HL-60 (cell line): ENCODE results near the gene MCU.
A peak's percentile ranks its signal among the peaks of the same experiment; 100 is the strongest.

ENCODE experiments used
- DNase-seq, 2 experiments: peaks; one replicate each; pipeline ENCODE4 v3.0.0-alpha.2; 2010 to 2020; ENCODE audit warnings: low read depth in 1 of 2, low spot score in 1 of 2
- H3K27ac ChIP-seq: fragments of 250-450 bp; sonication (Bioruptor Pico); replicated peaks from 2 replicates; pipeline ENCODE4 v1.5.1; 2020; ENCODE audit warnings: mild to moderate bottlenecking, moderate library complexity
- H3K27me3 ChIP-seq: fragments of 250-450 bp; sonication (Bioruptor Pico); 2 replicates; pipeline ENCODE4 v1.5.1; 2021; ENCODE audit warnings: mild to moderate bottlenecking, moderate library complexity; ENCODE audit not compliant: insufficient read depth, poor library complexity, severe bottlenecking
- H3K4me3 ChIP-seq: replicated peaks from 2 replicates; pipeline ENCODE4 v1.5.1; 2011; ENCODE audit warnings: mild to moderate bottlenecking, control low read depth, low read length; ENCODE audit not compliant: insufficient read depth
- CTCF ChIP-seq: IDR thresholded peaks from one replicate; pipeline ENCODE4 v1.5.1; 2011; ENCODE audit warnings: low read length, control low read depth, inconsistent platforms; ENCODE audit not compliant: insufficient read depth
- GABPA ChIP-seq: IDR thresholded peaks from 2 replicates; pipeline ENCODE4 v1.6.1; 2012; ENCODE audit warnings: low read depth
- POLR2AphosphoS5 ChIP-seq: IDR thresholded peaks from 2 replicates; pipeline ENCODE4 v1.6.1; 2012; ENCODE audit warnings: low read depth
- REST ChIP-seq: IDR thresholded peaks from 2 replicates; pipeline ENCODE4 v1.6.1; 2012; ENCODE audit warnings: low read depth; ENCODE audit not compliant: insufficient replicate concordance
- SPI1 ChIP-seq: IDR thresholded peaks from 2 replicates; pipeline ENCODE4 v1.6.1; 2012; ENCODE audit warnings: low read depth, mild to moderate bottlenecking, borderline replicate concordance

MCU gene

GRCh38 chr10:72846238-72846637 lies 154.3 kb downstream of the MCU start:
- Histone ChIP-seq H3K27me3 (no peaks in the 10 kb centered on the region), H3K27ac (no peak overlapping the region), H3K4me3 (no peak overlapping the region)
- no peak for DNase-seq
- no peak for TF ChIP-seq REST
- no peak for TF ChIP-seq POLR2AphosphoS5
- no peak for TF ChIP-seq SPI1
- TF ChIP-seq CTCF = no peak
- no peak for TF ChIP-seq GABPA

GRCh38 chr10:72847681-72848080 lies 155.7 kb downstream of the MCU start:
- Histone ChIP-seq H3K27me3 (no peaks in the 10 kb centered on the region), H3K27ac (no peak overlapping the region), H3K4me3 (no peak overlapping the region)
- peak in 1 of 2 experiments; percentile 38 for DNase-seq
- no peak for TF ChIP-seq REST
- TF ChIP-seq CTCF = no peak
- no peak for TF ChIP-seq GABPA
- no peak for TF ChIP-seq POLR2AphosphoS5
- no peak for TF ChIP-seq SPI1

- no peak for TF ChIP-seq POLR2AphosphoS5
- no peak for TF ChIP-seq REST
- no peak for TF ChIP-seq GABPA
- no peak for TF ChIP-seq CTCF
- TF ChIP-seq SPI1 = no peak
- Histone ChIP-seq H3K4me3 (no peak overlapping the region), H3K27ac (peak overlapping the region; percentile 8; the same call in 1 of the 2 replicates), H3K27me3 (no peaks in the 10 kb centered on the region)
- no peak for DNase-seq
Measured at GRCh38 chr10:72850861-72851260, 158.9 kb downstream of the MCU start.
